GM18861 (cell line): ENCODE results near the gene KRT12.
"Not testable (repeated sequence)": the region's sequence is repeated elsewhere in the genome, so short reads cannot be mapped to it uniquely, and the experiment has no call there.

ENCODE experiments used
- ATAC-seq: cut with Tn5 transposase; IDR thresholded peaks from one replicate; pipeline ENCODE4 v1.9.1; 2021; ENCODE audit not compliant: unreplicated experiment

KRT12 gene

DNA sequence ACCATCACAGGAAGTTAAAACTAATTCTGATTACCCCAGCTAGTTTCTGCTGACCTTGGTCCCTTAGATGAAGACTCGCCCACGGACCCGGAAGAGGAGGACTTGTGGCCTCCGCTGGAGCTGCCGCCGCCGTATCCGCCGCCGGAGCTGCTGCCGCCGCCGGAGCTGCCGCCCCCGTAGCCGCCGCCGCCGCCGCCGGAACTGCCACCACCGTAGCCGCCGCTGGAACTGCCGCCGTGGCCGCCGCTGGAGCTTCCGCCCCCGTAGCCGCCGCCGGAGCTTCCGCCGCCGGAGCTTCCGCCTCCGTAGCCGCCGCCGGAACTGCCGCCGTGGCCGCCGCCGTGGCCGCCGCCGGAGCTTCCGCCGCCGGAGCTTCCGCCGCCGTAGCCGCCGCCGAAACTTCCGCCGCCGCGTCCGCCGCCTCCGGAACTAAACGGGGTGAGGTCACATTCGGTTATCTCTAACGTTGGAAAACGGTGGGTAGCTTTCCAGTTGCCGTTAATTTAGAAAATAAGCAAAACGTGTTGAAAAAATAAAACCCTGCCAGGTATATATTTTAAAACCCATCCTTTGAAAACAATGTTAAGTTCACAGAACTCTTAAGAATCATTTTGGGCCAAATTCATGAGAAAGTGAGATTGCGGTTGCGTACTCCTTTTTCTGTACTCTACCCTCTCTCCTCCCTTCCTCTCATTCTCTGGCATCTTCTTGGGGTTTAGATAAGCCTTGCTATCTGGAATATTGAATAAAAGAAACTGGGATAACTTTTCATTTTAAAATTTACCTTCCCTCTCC is 48.1 kb downstream of the KRT12 start:
- no peak for ATAC-seq

DNA sequence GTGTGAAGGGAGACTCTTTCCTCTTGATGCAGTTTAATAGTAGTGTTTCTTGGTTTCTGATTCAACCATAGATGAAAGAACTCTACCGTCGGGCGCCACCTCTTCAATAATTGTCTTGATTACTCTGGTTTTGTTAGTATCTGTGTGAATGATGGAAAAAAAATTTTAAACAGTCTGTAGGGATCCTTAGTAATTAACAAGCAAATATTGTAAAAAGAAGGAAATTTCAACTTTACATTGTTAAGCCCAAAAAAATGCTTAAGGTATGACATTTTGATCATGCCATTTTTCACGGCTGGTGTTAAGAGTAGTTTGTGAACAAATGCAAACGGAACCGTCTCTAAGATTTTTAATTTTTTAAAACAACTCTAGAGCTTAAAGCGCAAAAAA is 48.7 kb downstream of the KRT12 start:
- ATAC-seq = no peak

DNA sequence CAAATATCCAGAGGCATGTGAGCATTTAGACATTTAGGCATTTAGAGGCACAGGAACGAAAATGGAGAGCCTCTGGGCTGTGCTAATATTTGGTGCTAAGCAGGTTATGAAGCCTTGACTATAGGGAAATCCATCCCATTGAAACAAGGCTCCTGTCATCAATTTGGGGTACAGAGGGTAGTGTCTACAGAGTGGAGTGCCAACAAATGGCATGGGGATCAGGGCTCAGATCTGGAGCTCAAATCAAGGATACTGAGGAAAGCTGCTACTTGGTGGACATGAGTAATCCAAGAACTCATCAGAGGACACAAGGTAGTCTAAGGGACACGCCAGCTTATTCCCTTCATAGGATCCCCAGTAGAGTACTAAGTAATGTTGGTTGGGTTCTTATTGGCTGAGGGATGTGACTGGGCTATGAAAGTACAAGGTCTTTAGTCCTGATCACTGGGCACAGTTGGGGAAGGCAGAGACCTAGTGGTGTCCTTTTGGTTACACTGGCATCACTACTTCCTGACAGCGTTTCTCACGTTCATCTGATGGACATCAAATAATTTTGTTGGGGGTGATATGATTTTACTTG is 49.8 kb downstream of the KRT12 start:
- ATAC-seq = no peak

DNA sequence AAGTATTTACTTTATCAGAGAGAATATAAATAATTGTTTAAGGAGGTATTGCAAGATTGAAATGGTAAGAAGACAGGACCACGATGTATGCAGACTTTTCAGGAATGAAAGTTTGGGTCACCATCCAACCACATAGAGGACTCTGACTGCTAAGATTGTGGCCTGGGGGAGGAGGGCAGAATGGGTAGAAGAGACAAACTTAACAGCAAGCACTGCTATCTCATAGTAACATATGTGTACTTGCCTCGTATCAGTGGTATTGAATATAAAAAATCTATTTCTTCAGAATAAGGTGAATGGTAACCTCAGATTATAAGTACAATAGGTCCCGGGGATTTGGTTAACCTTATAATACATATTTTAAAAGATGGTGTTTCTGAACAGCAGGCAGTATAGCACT is 50.5 kb downstream of the KRT12 start:
- no peak for ATAC-seq

DNA sequence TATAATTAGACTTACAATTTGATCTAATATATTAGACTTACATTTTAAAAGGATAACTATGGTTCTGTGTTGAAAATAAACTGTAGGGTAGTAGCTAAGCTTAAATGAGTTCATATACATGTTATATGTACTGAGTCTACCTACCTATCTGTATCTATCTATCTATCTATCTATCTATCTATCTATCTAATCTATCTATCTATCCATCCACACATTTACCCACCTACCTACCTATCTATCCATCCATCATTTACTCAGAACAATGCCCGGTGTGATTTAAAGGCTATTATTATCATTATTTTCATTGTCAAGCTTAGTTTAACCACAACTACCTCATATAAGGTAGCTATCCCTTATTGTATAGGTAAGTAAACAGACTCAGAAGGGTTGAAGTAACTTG is 51.6 kb downstream of the KRT12 start:
- no peak for ATAC-seq

DNA sequence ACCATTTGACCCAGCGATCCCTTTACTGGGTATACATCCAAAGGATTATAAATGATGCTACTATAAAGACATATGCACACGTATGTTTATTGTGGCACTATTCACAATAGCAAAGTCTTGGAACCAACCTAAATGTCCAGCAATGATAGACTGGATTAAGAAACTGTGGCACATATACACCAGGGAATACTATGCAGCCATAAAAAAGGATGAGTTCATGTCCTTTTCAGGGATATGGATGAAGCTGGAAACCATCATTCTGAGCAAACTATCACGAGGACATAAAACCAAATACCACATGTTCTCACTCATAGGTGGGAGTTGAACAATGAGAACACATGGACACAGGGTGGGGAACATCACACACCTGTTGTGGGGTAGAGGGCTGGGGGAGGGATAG is 52.4 kb downstream of the KRT12 start:
- ATAC-seq = not testable (repeated sequence)

DNA sequence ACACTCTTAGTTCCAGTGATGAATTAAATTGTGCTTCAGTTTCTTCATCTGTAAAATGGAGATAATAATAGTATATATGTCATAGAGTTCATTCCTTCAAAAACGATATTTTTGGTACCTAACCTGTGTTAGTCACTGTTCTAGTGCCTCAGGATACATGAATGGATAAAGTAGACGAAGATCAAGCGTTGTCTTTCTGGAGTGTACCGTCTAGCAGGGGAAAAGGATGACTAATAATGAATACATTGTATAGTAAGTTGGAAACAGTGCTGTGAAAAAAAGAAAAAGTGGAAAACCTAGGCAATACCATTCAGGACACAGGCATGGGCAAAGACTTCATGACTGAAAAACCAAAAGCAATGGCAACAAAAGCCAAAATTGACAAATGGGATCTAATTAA is 53.2 kb downstream of the KRT12 start:
- ATAC-seq = no peak

DNA sequence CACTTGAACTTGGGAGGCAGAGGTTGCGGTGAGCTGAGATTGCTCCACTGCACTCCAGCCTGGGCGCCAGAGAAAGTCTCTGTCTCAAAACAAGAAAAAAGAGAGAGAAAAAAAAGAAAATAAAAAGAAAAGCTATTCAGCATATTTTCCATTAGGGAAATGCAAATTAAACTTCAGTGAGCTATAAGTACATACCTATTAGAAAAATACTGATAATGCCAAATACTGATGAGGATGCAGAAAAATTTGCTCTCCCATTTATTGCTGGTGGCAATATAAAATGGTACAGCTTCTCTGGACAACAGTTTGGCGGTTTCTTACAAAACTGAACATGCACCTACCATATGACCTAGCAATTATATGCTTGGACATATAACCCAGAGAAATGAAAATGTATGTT is 54.4 kb downstream of the KRT12 start:
- no peak for ATAC-seq
